Fibroblast of the aortic adventitia (primary cell): ENCODE results near the gene FAM149B1. TPM values are rescaled to one million over a fixed set of nuclear protein-coding genes. Genes with fewer than 3 reads are reported as not detected.

Experiments
- DNase-seq: peaks from one replicate; pipeline ENCODE4 v3.0.0-alpha.2; 2010; ENCODE audit warnings: low read depth
- H3K4me3 ChIP-seq: 2 replicates; pipeline ENCODE4 v1.5.1; 2011; ENCODE audit warnings: low read depth, mild to moderate bottlenecking, control low read depth, low read length, moderate library complexity
- CTCF ChIP-seq: IDR thresholded peaks from 2 replicates; pipeline ENCODE4 v1.5.1; 2011; ENCODE audit warnings: mild to moderate bottlenecking, low read length, control low read depth, inconsistent platforms; ENCODE audit not compliant: insufficient read depth
- total RNA-seq: library from RNA; depleted of rRNA; stranded (reverse); fragments of >200 nt; gene quantifications from 2 replicates; pipeline ENCODE4 v1.2.3, GENCODE V29; 2012; ENCODE audit warnings: low replicate concordance

FAM149B1 gene
- total RNA-seq, 1 donor, result 30.8 TPM

DNA sequence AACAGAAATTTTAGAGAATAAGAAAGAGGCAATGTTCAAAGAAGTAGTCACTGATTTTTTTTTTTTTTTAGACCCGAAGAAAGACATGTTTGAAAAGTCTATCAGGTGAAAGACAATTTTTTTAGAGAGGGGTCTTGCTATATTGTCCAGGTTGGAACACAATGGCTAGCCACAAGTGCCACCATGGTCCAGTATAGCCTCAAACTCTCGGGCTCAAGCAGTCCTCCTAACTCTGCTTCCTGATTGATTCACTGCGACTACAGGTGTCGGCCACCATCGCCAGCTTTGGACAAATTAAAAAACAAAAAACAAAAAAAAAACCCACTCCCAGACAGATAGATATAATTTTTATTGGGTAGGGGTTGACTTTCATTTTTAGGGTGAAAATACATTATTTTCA lies 22.3 kb downstream of the FAM149B1 start:
- H3K4me3 ChIP-seq, result no peak overlapping the region
- TF ChIP-seq CTCF, result no peak
- DNase-seq, result no peak

GRCh38 chr10:73205081-73205480 lies 37.2 kb downstream of the FAM149B1 start:
- DNase-seq, result no peak
- no peak for TF ChIP-seq CTCF
- no peak overlapping the region for H3K4me3 ChIP-seq

DNA sequence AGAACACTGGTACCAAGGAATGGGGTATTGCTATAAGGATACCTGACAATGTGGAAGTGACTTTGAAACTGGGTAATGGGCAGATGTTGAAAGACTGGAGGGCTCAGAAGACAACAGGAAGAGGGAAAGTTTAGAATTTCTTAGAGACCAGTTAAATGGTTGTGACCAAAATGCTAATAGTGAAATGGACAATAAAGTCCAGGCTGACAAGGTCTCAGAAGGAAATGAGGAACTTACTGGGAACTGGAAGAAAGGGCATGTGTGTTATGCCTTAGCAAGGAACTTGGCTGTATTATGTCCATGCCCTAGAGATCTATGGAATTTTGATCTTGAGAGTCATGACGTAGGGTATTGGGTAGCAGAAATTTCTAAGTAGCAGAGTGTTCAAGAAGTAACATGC lies 38.0 kb downstream of the FAM149B1 start:
- DNase-seq, result no peak
- no peak for TF ChIP-seq CTCF
- no peak overlapping the region for H3K4me3 ChIP-seq

- no peak for DNase-seq
- no peak for TF ChIP-seq CTCF
- H3K4me3 ChIP-seq, result no peak overlapping the region
These were observed 38.5 kb downstream of the FAM149B1 start for GRCh38 chr10:73206385-73206784.

DNA sequence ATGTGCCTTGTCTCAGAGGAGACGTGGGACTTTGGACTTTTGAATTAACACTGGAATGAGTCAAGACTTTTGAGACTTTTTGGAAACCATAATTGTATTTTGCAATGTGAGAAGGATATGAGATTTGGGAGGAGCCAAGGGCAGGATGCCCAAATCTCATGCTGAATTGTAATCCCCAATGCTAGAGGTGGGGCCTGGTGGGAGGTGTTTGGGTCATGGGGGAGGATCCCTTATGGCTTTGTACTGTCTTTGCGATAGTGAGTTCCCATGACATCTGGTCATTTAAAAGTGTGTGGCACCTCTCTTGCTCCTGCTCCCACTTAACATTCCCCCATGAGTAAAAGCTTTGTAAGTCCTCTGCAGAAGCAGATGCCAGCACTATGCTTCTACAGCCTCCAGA lies 40.0 kb downstream of the FAM149B1 start:
- peak; percentile 25 for DNase-seq
- H3K4me3 ChIP-seq, result no peak overlapping the region
- no peak for TF ChIP-seq CTCF

- H3K4me3 ChIP-seq, result no peak overlapping the region
- TF ChIP-seq CTCF, result no peak
- peak; percentile 59 for DNase-seq
These were observed 41.8 kb downstream of the FAM149B1 start for GRCh38 chr10:73209705-73210104.

DNA sequence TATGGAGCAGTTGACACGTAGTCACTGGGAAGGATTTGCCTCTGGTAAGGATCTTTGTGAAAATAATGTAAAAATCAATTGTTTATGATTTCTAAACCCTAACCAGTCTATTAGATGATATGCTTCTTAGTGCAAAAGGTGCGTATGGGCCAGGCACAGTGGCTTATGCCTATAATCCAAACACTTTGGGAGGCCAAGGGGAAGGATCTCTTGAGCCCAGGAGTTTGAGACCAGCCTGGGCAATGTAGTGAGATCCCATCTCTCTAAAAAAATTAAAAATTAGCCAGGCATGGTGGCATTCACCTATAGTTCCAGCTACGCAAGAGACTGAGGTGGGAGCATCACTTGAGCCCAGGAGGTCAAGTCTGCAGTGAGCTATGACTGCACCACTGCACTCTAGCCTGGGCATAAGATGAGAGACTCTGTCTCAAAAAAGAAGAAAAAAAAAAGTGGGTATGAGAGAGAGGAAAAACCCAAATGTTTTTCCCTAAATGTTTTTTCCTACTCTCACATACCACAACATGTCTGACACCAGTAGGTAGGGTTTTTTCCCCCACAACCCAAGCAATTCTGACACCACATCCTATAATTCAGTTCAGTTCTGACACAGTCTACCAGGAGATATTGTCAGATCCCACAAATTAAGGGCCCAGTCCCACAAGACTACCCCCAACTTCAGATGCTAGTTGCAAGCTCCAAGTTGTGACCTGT lies 42.6 kb downstream of the FAM149B1 start:
- H3K4me3 ChIP-seq, result no peak overlapping the region
- TF ChIP-seq CTCF, result no peak
- no peak for DNase-seq
